Spleen (tissue), 11 donors: Measurements from ENCODE around the gene MS4A6A. TPM values are rescaled to one million over a fixed set of nuclear protein-coding genes. Genes with fewer than 3 reads are reported as not detected.
"Not testable (repeated sequence)": the region's sequence is repeated elsewhere in the genome, so short reads cannot be mapped to it uniquely, and the experiment has no call there.

Experiments used
- DNase-seq: peaks from one replicate; pipeline ENCODE4 v3.0.0-alpha.2; 2020
- H3K27ac ChIP-seq, 8 donors: fragments of 200-600 bp; sonication (generic) in 7 of 8; 1 replicate in 4 of 8; 2 replicates in 4 of 8; pipeline versions ENCODE4 v1.5.0 to v1.8.0; 2016 to 2021; ENCODE audit warnings: inconsistent platforms in 4 of 8, mild to moderate bottlenecking in 4 of 8, moderate library complexity in 1 of 8
- H3K27me3 ChIP-seq, 7 donors: fragments of 200-600 bp; sonication (generic) in 6 of 7; replicated peaks in 1 of 7; 1 replicate in 4 of 7; 2 replicates in 3 of 7; pipeline versions ENCODE4 v1.5.0 to v1.8.0; 2016 to 2021; ENCODE audit warnings: inconsistent platforms in 3 of 7, mild to moderate bottlenecking in 1 of 7
- H3K36me3 ChIP-seq, 6 donors: fragments of 200-600 bp; sonication (generic) in 5 of 6; 1 replicate in 4 of 6; 2 replicates in 2 of 6; pipeline versions ENCODE4 v1.5.0 to v1.8.0; 2016 to 2021; ENCODE audit warnings: inconsistent platforms in 2 of 6
- H3K4me1 ChIP-seq, 6 donors: fragments of 200-600 bp; sonication (generic) in 5 of 6; 1 replicate in 3 of 6; 2 replicates in 3 of 6; pipeline versions ENCODE4 v1.5.0 to v1.8.0; 2016 to 2021; ENCODE audit warnings: inconsistent platforms in 3 of 6
- H3K4me3 ChIP-seq, 8 donors: fragments of 200-600 bp; sonication (generic) in 7 of 8; 1 replicate in 4 of 8; 2 replicates in 4 of 8; pipeline versions ENCODE4 v1.5.0 to v1.8.0; 2016 to 2021; ENCODE audit warnings: inconsistent platforms in 4 of 8, mild to moderate bottlenecking in 4 of 8, moderate library complexity in 2 of 8
- H3K9me3 ChIP-seq, 8 donors: fragments of 200-600 bp; sonication (generic) in 7 of 8; 1 replicate in 4 of 8; 2 replicates in 4 of 8; pipeline versions ENCODE4 v1.5.0 to v1.8.0; 2016 to 2021; ENCODE audit warnings: inconsistent platforms in 4 of 8
- CTCF ChIP-seq, 11 experiments: fragments of 200-600 bp in 7 of 11; fragments of 450-650 bp in 4 of 11; sonication (generic) in 4 of 11; IDR thresholded peaks in 8 of 11; conservative IDR thresholded peaks in 3 of 11; 1 replicate in 7 of 11; 2 replicates in 4 of 11; pipeline versions ENCODE4 v1.4.0 to v1.8.0; 2016 to 2021; ENCODE audit warnings: antibody characterized with exemption in 11 of 11, inconsistent platforms in 4 of 11, mild to moderate bottlenecking in 1 of 11
- POLR2A ChIP-seq, 3 donors: fragments of 450-650 bp; IDR thresholded peaks; one replicate each; pipeline ENCODE4 v1.5.1; 2017; ENCODE audit warnings: antibody characterized with exemption in 3 of 3, mild to moderate bottlenecking in 1 of 3
- POLR2AphosphoS5 ChIP-seq, 3 donors: sonication (generic); formaldehyde crosslinking; IDR thresholded peaks; one replicate each; pipeline ENCODE4 v1.5.1; 2017; ENCODE audit warnings: antibody characterized with exemption in 3 of 3
- WGBS, 5 donors: extraction: QIAGEN DNeasy Blood & Tissue Kit in 3 of 5; methylation state at CpG; one replicate each; pipeline versions ENCODE4 v1.1.5 to v1.1.7; 2013 to 2018; 5-methylcytosine and 5-hydroxymethylcytosine counted together
- intact Hi-C: fragments of 100-400 bp; cut with DNase I; formaldehyde crosslinking; loops from one replicate; pipeline ENCODE4 v1.15.0; 2023; ENCODE audit warnings: low total_unique reads
- polyA plus RNA-seq, 3 donors: library from polyadenylated mRNA; stranded (reverse); fragments of 200-250 nt; gene quantifications; one replicate each; pipeline ENCODE4 v1.2.1, GENCODE V29; 2013
- total RNA-seq, 7 donors: library from RNA; depleted of rRNA in 3 of 7; stranded (reverse); fragments of >200 nt in 3 of 7; fragmentation: NEBNext Ultra II Directional in 4 of 7; extraction: Animal tissue kit (Norgen Biotek cat#: 25700) in 4 of 7; gene quantifications; one replicate each; pipeline versions ENCODE4 v1.1.0 to v1.2.1, GENCODE V29; 2016 to 2021
- donor health status: healthy with polysubstance abuse.
- donor health status: DM: no; HTN: no; CAD: no; lungs with moderate emphysema.
- donor health status: DM: no; HTN: no; CAD: no.
- donor health status: Bipolar disorder and iron deficiency.
- donor health status: healthy.
- donor health status: DM: no; HTN: no; CAD: no.
- donor health status: DM: yes; HTN: yes; CAD: no.

MS4A6A gene
- total and polyA plus RNA-seq, 10 donors = 109 to 560 (median 231) TPM

GRCh38 chr11:60130496-60130895 is 52.4 kb downstream of the MS4A6A start:
- no peak overlapping the region for H3K4me3 ChIP-seq
- DNase-seq = no peak
- no peak overlapping the region for H3K27ac ChIP-seq
- H3K4me1 ChIP-seq = peaks cover 0 to under 1% (median 0%) of the 10 kb centered on the region in 6 donors
- peaks cover 0 to 8% (median 2%) of the 10 kb centered on the region in 8 donors for H3K9me3 ChIP-seq
- TF ChIP-seq POLR2A (IDR thresholded peaks at IDR 0.05) (no peak), CTCF (IDR thresholded peaks at IDR 0.05 in 8 of 11, conservative IDR thresholded peaks at IDR 0.05 in 3 of 11) (peak in 7 of 11 experiments; percentile 11 to 51 (median 35)), POLR2AphosphoS5 (IDR thresholded peaks at IDR 0.05) (no peak)
- intact Hi-C loops = loop anchor here (5.0 kb wide), 1 partner anchor 308 kb away; no protein-coding TSS in a partner anchor
- no peaks in the 10 kb centered on the region for H3K27me3 ChIP-seq
- no peaks in the 10 kb centered on the region for H3K36me3 ChIP-seq

- intact Hi-C loops = loop anchor here (5.0 kb wide), 1 partner anchor 308 kb away; no protein-coding TSS in a partner anchor
- 56 to 70% (median 68%) methylated on average over 3 of the region's 3 CpGs for WGBS, 5 donors
- TF ChIP-seq CTCF (IDR thresholded peaks at IDR 0.05 in 8 of 11, conservative IDR thresholded peaks at IDR 0.05 in 3 of 11) = no peak
- no peak for TF ChIP-seq POLR2A (IDR thresholded peaks at IDR 0.05)
- TF ChIP-seq POLR2AphosphoS5 (IDR thresholded peaks at IDR 0.05) = no peak
- DNase-seq = no peak
- peaks cover 0 to 7% (median 0%) of the 10 kb centered on the region in 6 donors for H3K4me1 ChIP-seq
- H3K36me3 ChIP-seq = no peaks in the 10 kb centered on the region
- no peak overlapping the region for H3K27ac ChIP-seq
- no peak overlapping the region for H3K4me3 ChIP-seq
- no peaks in the 10 kb centered on the region for H3K27me3 ChIP-seq
- H3K9me3 ChIP-seq = peaks cover 0 to 8% (median 2%) of the 10 kb centered on the region in 8 donors
Measured at GRCh38 chr11:60129853-60130252, 53.0 kb downstream of the MS4A6A start.

GRCh38 chr11:60128866-60129265 is 54.0 kb downstream of the MS4A6A start:
- H3K9me3 ChIP-seq, H3K27me3 ChIP-seq, DNase-seq, H3K36me3 ChIP-seq, intact Hi-C loops, H3K27ac ChIP-seq, H3K4me3 ChIP-seq: not testable (repeated sequence)
- 89 to 99% (median 95%) methylated on average over 4 of the region's 4 CpGs for WGBS, 5 donors
- peaks cover 0 to 10% (median 0%) of the 10 kb centered on the region in 6 donors for H3K4me1 ChIP-seq

GRCh38 chr11:60128376-60128775 is 54.5 kb downstream of the MS4A6A start:
- TF ChIP-seq POLR2A (IDR thresholded peaks at IDR 0.05) = no peak
- TF ChIP-seq CTCF (IDR thresholded peaks at IDR 0.05 in 8 of 11, conservative IDR thresholded peaks at IDR 0.05 in 3 of 11) = no peak
- TF ChIP-seq POLR2AphosphoS5 (IDR thresholded peaks at IDR 0.05) = no peak
- Histone ChIP-seq H3K27ac (no peak overlapping the region), H3K4me3 (no peak overlapping the region), H3K27me3 (no peaks in the 10 kb centered on the region), H3K4me1 (peaks cover 0 to 10% (median 0%) of the 10 kb centered on the region in 6 donors), H3K9me3 (no peaks in the 10 kb centered on the region), H3K36me3 (no peaks in the 10 kb centered on the region)
- DNase-seq = no peak
- intact Hi-C loops = no loop called here
- WGBS, 5 donors = 82 to 93% (median 87%) methylated on average over 2 of the region's 2 CpGs
